HG03103 (cell line): ENCODE data around the gene RHBDF2.
A peak's percentile ranks its signal among the peaks of the same experiment; 100 is the strongest.
"Not testable (repeated sequence)": the region's sequence is repeated elsewhere in the genome, so short reads cannot be mapped to it uniquely, and the experiment has no call there.

Source experiments
- ATAC-seq: cut with Tn5 transposase; IDR thresholded peaks from one replicate; pipeline ENCODE4 v1.9.1; 2021; ENCODE audit warnings: low read depth; ENCODE audit not compliant: unreplicated experiment

The RHBDF2 gene

DNA sequence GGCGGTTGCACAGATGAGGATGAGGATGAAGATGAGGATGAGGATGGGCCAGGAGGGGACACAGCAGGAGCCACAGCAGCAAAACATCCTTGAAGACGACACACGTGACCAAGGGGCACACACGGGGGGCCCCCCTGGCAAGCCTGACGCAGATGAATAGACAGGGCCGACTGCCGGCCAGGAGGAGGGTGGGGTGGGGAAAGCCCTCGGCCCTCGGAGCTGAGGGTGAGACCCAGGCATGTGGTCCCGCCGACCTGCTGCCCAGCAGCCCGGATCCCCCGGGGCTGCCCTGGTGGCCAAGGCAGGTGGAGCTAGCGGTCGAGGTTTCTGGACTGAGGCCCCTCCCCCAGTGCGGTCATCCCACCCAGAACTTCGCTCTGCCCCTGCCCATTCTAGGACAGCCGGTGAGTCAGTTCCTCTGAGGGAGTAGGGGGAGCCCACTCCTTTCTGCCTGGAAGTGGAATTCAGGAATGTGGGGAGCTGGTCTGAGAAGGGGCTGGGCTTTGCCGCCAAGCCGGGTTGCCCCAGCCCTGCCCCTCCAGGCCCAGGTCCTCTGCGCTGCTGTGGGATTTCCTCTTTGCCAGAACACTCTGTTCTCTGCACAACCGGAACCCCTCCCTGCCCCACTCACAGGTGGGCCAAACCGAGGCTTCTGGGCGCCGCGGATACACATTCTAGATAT, 26.3 kb upstream of the RHBDF2 start:
- peak; percentile 43 for ATAC-seq

DNA sequence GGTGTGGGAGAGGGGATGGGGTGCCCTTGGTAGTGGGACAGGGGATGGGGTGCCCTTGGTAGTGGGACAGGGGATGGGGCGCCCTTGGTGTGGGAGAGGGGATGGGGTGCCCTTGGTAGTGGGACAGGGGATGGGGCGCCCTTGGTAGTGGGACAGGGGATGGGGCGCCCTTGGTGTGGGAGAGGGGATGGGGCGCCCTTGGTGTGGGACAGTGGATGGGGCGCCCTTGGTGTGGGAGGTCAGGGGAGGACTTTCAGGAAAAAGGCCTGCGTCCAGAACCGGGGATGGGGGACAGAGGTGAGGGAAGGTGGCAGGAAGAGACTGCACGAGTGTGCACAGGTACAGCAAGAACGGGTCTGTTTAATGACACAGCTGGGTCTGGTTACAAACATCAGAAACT, 25.8 kb upstream of the RHBDF2 start:
- ATAC-seq: not testable (repeated sequence)

DNA sequence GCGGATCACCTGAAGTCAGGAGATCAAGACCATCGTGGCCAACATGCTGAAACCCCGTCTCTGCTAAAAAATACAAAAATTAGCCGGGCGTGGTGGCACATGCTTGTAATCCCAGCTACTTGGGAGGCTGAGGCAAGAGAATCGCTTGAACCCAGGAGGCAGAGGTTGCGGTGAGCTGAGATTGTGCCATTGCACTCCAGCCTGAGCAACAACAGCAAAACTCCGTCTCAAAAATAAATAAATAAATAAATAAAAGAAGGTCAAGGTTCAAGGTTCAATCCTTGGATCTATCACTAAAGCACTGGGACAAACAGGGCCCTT, 24.2 kb upstream of the RHBDF2 start:
- not testable (repeated sequence) for ATAC-seq

DNA sequence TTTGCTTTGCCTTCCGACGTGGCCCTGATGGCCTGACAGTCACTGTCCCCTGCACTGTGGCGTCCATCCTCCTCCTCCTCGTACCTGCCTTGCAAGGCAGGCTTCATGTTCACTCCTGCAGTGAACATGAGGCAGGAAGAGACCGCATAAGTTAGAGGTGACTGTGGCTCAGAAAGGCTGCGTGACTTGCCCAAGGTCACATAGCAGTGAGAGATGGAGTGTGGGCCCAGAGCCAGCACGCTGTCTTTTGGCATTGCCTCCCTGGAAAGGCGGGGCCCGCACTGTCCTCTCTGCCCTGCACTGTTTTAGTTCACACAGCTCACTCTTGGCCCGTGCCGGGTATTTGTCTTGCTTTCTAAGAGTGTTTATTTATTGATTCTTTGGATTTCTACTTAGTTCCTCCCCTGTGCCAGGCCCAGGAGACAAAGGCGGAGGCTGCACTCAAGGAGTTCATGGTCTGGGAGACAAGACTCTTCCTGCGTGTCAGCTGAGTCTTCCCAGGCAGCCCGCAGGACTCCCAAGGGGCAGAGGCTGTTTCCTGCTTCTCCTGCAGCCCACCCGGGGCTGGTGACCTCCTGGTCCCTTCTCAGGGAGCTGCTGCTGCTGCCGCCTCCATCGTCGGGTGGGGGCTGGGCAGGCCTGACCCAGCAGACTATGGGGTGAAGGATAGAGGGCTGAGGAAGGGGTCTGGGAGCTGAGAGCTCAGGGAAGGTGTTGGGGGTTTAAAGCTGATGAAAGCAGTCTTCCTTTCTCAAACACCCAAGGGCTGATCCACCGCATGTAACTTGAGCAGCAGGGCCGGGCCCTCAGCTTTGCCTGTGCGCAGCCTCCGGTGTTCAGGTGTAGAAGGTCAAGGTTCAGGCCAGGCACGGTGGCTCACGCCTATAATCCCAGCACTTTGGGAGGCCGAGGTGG, 23.6 kb upstream of the RHBDF2 start:
- no peak for ATAC-seq

DNA sequence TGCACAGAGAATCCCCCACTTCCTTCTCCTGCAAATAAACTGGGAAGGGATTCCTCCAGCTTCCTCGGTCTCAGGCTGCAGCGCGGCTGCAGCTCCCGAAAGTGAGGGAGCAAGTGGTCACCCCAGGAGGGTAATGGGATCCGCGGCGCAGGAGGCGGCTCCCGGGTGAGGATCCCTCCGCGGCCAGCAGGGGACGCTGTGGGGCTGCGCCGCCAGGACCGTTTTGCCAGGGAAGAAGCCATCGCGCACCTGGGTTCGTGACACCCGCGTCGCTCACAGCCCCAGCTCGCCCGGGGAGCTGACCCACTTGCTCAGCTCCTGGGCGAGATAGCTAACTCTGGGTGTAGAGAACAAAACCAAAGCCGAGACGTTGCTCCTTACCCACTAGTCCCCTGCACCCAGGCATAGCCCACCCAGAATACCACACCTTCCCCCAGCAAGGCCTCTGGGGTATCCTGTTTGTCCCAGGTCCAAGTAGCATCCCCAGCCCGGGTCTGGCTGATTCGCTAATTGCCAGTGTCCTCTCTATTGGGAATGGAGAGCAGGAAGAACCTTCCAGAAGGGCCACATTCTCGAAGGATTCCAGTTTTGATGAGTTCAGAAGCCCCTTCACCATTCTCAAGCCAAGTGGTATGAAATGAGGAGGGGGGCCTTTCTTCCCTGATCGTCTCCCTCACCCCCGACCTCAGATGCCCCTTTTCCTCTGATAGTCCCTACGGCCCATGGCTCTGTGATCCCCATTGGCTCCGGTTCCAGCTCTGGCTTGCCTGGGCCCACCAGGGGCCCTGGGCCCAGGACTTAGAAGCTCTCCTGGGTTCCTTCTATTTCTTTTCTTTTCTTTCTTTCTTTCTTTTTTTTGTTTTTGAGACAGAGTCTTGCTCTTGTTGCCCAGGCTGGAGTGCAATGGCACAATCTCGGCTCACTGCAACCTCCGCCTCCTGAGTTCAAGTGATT, 22.1 kb upstream of the RHBDF2 start:
- ATAC-seq: no peak

DNA sequence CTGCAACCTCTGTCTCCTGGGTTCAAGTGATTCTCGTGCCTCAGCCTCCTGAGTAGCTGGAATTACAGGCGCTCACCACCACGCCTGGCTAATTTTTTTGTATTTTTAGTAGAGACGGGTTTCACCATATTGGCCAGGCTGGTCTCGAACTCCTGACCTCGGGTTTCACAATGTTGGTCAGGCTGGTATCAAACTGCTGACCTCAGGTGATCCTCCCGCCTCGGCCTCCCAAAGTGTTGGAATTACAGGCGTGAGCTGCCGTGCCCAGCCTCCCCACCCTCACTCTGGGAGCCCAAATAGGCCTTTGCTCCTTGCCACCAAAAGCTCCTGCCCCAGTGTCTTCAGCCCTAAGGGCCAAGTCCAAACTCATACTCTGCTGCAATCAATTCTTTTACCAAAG, 20.5 kb upstream of the RHBDF2 start:
- ATAC-seq: not testable (repeated sequence)

DNA sequence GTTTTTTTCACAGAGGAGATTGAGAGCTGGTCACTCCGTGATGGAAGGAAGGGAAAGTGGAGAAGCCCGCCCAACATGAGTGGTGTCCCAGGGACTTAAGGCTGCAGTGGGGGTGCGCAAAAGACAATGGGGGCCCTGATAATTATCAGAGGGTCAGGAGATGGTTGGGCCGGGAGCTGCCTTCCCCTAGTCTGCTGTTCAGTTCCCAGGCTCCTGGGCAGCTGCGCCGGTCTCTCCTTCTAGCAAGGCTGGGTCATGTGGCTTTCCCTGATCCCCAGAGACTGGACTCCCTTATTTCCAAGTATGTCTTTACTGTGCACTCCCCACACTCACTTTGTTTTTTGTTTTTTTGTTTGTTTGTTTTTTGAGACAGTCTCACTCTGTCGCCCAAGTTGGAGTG, 20.0 kb upstream of the RHBDF2 start:
- ATAC-seq: no peak

DNA sequence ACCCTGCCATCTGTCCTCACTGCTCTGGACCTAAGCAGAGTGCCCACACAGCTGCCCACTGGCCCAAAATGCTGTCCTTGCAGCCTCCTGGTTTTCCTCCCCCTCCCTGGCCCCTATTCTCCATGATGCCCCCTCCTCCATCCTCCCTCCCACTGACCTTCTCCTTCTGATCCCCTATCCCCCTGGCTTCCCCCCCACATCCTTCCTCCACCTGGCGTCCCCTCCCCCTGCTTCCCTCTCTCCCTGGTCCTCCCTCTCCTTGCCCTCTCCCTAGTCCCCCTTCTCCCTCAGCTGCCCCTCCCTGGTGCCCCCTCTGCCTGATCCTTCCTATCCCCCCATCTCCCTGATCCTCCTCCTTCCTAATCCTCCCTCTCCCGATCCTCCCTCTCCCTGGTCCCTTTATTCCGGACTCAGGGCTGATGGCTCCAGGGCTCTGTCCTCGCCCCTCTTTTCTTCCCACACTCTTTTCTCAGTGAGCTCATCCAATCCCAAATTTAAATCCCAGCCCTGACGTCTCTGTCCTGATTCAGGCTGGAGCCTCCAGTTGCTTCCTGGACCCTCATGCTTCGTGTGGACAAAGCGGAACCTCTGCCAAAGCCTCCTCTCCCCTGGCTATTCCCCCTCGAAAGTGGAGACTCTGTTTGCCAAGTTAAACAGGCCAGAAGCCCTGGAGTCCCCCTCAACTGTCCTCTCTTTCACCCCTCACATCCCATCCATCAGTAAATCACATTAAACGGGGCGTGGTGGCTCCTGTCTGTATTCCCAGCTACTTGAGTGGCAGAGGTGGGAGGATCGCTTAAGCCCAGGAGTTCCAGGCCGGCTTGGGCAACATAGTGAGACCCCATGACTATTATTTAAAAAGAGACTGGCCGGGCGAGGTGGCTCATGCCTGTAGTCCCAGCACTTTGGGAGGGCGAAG, 18.1 kb upstream of the RHBDF2 start:
- ATAC-seq: no peak

DNA sequence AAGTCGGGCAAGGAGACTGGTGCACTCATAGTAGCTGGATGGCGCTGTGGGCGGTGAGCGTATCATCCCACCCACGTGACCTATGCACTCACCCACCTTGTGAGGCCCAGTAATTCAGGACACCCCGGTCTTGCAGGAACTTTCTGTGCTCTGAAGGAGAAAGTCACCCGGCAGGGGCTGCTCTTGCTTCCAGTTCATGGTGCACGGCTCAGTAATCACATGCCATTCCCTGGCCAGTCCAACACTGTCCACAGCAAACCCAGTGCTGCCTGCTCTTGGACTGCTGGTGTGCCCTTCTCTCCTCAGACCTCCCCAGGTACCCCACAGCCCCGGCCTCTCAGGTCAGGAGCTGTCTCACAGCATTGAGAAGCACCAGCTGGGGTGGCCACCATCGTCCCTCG, 16.4 kb upstream of the RHBDF2 start:
- no peak for ATAC-seq

DNA sequence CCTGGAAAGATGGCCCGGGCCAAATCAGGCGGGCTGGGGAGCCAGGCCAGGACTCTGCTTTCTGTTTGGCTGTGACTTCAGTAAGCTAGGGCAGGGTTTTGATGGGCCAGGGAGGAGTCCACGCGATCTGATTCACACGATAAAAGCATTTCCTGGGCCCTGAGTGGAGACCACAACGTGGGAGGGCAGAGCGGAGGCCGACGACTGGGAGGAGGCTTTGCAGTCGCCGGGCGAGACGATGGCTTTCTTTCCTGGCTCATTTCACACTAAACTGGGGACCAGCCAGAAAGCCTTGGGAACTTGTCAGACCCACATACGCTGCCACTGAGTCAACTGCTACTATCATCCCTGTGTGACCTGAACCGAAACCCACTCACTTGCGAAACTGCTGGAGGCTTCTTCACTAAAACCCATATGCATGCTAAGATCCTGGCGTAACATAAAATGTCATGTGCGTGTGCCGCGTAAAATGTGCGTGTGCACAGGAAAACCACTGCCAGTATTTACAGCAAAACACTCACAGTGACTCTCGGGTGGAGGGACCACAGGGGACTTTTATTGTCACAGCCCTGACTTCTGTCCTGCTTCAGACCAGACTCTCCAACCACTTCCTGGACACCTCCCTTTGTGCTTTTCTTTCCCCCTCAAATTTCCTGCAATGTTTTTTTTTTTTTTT, 14.2 kb upstream of the RHBDF2 start:
- ATAC-seq: no peak

DNA sequence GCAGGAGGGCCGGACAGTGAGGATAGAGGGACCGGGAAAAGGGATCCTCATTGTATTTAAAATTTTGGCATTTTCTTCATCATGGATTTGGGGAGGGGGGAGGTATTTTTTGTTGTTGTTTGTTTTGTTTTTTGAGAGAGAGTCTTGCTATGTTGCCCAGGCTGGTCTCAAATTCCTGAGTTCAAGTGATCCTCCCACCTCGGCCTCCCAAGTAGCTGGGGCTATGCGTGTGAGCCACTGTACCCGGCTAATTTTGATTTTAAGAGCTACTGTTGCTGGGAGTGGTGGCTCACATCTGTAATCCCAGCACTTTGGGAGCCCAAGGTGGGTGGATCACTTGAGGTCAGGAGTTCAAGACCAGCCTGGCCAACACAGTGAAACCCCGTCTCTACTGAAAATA, 13.1 kb upstream of the RHBDF2 start:
- not testable (repeated sequence) for ATAC-seq

DNA sequence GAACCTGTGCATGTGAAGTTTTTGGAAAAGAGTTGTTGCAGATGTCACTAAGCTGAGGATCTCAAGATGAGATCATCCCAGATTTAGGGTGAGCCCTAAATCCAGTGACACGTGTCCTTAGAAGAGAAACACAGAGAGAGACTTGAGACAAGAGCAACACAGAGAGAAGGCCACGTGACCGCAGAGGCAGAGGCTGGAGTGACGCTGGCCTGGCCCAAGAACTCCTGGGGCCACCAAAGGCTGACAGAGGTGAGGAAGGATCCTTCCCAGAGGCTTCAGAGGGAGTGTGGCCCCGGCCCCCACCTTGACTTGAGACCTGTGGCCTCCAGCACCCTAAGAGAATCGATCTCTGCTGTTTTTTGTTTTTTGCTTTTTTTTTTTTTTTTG, 12.1 kb upstream of the RHBDF2 start:
- no peak for ATAC-seq

DNA sequence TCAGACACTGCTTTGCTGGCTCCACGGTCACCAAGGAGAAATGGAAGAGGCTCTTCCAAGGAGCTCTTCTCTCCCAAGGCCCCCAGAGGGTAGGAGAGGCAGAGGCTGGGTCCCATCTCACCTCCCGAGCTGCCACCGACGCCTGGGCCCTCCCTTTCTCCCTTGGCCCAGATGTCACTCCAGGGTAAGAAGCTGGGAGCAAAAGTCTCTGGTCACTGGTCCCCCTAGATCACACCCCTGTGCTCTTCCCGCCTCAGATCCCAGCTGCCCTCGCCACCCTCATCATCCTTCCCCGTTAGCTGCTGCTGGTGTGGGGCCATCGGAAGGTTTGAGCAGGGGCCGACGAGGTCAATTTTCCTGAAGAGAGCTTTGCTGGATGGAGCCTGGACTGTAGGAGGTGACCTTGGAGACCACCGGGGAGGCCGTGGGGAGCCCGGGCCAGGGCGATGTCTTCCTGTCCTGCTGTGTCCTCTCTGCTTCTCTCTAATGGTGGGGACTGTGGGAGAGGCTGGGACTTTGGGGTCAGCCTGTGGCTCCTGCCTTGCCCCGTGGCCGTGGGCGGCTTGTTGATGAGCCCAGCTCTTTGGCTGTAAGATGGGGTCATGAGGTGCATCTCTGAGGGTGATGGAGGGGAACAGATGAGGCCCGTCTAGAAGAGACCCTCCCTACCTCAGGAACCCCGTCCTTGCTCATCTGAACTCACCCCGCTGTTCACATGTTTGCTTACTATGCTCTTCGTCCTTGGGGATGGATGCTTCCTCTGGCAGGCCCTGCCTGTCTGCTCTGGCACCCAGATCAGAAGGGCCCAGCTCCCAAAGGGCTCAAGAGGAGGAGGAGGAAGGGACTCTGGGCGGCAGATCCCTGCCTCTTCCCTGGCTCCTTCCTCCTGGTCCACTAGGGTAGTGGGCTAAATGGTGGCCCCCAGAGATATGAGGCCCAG, 11.4 kb upstream of the RHBDF2 start:
- ATAC-seq: no peak

DNA sequence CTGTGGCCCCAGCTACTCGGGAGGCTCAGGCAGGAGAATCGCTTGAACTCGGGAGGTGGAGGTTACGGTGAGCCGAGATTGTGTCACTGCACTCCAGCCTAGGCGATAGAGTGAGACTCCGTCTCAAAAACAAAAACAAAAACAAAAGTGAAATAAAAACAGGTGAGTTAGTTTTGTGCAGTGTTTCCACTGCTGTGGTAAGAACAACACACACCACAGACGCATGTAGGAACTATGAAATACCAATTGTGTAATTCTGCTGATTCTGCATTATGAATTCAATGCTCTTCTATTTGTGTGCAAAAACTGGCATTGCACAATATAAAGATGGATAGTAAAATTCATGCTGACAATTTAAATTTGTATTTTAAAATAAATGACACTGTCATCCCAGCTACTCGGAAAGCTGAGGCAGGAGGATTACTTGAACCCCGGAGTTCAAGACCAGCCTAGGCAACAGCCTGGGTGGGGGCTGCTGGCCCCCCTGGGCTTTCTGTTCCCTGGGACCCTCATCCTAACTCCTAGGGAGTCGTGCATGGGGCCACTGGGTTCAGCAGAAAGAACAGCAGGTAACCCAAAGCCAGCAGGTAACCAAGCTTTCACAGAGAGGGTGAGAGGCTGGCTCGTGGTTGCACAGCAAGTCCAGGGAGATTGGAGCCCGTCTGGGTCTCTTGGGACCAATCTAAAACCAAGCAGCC, 10.6 kb upstream of the RHBDF2 start:
- no peak for ATAC-seq

DNA sequence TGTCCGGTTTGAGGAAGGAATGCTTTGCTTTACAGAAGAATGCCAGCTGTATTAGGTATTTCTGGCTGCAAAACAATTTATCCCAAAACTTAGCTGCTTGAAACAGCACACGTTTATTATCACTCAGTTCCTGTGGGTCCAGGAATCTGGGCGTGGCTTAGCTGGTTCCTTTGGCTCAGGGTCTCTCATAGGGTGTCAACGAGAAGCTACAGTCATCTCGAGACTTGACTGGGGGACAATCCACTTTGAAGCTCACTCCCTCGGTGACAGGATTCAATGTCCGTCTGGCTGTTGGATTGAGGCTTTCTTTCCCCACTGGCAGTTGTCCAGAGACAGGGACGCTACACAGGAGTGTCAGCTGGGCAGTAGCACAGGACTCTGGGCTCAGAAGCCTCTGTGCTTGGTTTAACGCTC, 9.6 kb upstream of the RHBDF2 start:
- ATAC-seq: no peak

DNA sequence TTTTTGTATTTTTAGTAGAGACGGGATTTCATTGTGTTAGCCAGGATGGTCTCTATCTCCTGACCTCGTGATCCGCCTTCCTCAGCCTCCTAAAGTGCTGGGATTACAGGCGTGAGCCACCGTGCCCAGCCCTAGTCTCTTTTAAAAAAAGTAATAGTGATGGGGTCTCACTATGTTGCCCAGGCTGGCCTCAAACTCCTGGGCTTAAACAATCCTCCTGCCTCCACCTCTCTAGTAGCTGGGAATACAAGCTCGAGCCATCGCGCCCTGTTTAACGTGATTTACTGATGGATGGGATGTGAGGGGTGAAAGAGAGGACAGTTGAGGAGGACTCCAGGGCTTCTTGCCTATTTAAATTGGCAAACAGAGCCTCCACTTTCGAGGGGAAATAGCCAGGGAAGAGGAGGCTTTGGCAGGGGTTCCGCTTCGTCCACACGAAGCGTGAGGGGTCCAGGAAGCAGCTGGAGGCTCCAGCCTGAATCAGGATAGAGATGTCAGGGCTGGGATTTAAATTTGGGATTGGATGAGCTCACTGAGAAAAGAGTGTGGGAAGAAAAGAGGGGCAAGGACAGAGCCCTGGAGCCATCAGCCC, 7.3 kb upstream of the RHBDF2 start:
- not testable (repeated sequence) for ATAC-seq
